Measurements from ENCODE around the gene TMPRSS12. TPM values are rescaled to one million over a fixed set of nuclear protein-coding genes. Genes with fewer than 3 reads are reported as not detected.
"Not testable (repeated sequence)": the region's sequence is repeated elsewhere in the genome, so short reads cannot be mapped to it uniquely, and the experiment has no call there.

Gene TMPRSS12
- total and polyA plus RNA-seq, 2 experiments from 2014 or later: not detected

DNA sequence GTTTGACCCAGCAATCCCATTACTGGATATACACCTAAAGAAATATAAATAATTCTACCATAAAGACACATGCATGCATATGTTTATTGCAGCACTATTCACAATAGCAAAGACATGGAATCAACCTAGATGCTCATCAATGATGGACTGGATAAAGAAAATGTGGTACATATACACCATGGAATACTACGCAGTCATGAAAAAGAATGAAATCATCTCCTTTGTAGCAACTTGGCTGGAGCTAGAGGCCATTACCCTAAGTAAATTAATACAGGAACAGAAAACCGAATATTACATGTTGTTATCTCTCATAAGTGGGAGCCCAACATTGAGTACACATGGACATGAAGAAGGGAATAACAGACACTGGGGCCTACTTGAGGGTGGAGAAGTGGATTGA lies 13.0 kb downstream of the TMPRSS12 start:
- H3K79me2 ChIP-seq (replicated peaks; ENCODE audit: insufficient read depth); H3K4me3 Mint-ChIP-seq; DNase-seq (ENCODE audit: low spot score); H3K9me2 ChIP-seq (ENCODE audit: insufficient read depth); H3K27ac Mint-ChIP-seq; H3K4me1 ChIP-seq (ENCODE audit: insufficient read depth); H3K4me2 ChIP-seq; H3K4me1 Mint-ChIP-seq; H3F3A ChIP-seq (replicated peaks; ENCODE audit: low read depth); H2AFZ ChIP-seq; H3K27me3 Mint-ChIP-seq (ENCODE audit: insufficient read depth, low read depth, poor library complexity); H4K20me1 ChIP-seq (replicated peaks; ENCODE audit: insufficient read depth); H3K4me3 ChIP-seq; H3K36me3 Mint-ChIP-seq (ENCODE audit: low read depth); H3K27ac ChIP-seq (ENCODE audit: low read depth); H3K36me3 ChIP-seq (ENCODE audit: insufficient read depth); H3K27me3 ChIP-seq (ENCODE audit: insufficient read depth); ATAC-seq: not testable (repeated sequence)
- peaks cover 14% of the 10 kb centered on the region; the same call in 2 of the 3 replicates for H3K9me3 Mint-ChIP-seq

DNA sequence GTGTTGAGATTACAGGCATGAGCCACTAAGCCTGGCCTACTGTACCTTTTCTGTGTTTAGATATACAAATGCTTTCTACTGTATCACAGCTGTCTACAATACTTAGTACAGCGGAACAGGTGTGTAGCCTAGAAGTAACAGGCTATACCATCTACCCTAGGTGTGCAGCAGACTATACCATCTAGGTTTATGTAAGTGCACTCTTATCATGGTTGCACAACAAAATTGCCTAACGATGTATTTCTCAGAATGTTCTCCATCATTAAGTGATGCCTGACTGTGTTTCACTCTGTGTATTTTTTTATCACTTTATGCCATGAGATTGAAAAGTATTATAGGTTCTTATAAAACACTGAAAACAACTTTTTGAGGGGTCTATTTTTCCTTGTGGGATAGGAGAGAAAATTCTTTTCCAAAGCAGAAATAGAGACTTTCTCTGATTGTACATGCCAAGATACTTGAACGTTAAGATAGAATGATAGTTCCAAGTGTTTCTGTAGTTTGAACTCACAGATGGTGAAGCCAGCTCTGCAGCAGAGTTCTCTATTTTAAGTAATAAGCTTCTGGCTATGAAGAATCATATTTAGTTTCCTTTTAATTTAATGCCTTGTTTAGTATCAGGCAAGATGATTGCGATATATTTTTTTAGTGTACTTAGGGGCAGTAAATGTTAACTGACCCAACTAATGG lies 17.0 kb downstream of the TMPRSS12 start:
- peaks cover 14% of the 10 kb centered on the region; the same call in 2 of the 3 replicates for H3K9me3 Mint-ChIP-seq
- H2AFZ ChIP-seq: no peak overlapping the region
- no peaks in the 10 kb centered on the region for H4K20me1 ChIP-seq (replicated peaks; ENCODE audit: insufficient read depth)
- no peak overlapping the region for H3K4me3 Mint-ChIP-seq
- no peak overlapping the region for H3K4me2 ChIP-seq
- no peaks in the 10 kb centered on the region for H3K27me3 ChIP-seq (ENCODE audit: insufficient read depth)
- ATAC-seq: no peak
- H3K4me1 Mint-ChIP-seq: no peaks in the 10 kb centered on the region
- no peaks in the 10 kb centered on the region for H3K36me3 ChIP-seq (ENCODE audit: insufficient read depth)
- peaks cover 2% of the 10 kb centered on the region for H3K27me3 Mint-ChIP-seq (ENCODE audit: insufficient read depth, low read depth, poor library complexity)
- H3K27ac ChIP-seq (ENCODE audit: low read depth): no peak overlapping the region
- H3K9me2 ChIP-seq (ENCODE audit: insufficient read depth): no peaks in the 10 kb centered on the region
- no peak overlapping the region for H3K4me3 ChIP-seq
- H3F3A ChIP-seq (replicated peaks; ENCODE audit: low read depth): no peaks in the 10 kb centered on the region
- no peaks in the 10 kb centered on the region for H3K79me2 ChIP-seq (replicated peaks; ENCODE audit: insufficient read depth)
- H3K27ac Mint-ChIP-seq: no peak overlapping the region
- H3K4me1 ChIP-seq (ENCODE audit: insufficient read depth): no peaks in the 10 kb centered on the region
- H3K36me3 Mint-ChIP-seq (ENCODE audit: low read depth): no peaks in the 10 kb centered on the region; the same call in 2 of the 3 replicates
- DNase-seq (ENCODE audit: low spot score): no peak
- TF ChIP-seq, protein P1, sequence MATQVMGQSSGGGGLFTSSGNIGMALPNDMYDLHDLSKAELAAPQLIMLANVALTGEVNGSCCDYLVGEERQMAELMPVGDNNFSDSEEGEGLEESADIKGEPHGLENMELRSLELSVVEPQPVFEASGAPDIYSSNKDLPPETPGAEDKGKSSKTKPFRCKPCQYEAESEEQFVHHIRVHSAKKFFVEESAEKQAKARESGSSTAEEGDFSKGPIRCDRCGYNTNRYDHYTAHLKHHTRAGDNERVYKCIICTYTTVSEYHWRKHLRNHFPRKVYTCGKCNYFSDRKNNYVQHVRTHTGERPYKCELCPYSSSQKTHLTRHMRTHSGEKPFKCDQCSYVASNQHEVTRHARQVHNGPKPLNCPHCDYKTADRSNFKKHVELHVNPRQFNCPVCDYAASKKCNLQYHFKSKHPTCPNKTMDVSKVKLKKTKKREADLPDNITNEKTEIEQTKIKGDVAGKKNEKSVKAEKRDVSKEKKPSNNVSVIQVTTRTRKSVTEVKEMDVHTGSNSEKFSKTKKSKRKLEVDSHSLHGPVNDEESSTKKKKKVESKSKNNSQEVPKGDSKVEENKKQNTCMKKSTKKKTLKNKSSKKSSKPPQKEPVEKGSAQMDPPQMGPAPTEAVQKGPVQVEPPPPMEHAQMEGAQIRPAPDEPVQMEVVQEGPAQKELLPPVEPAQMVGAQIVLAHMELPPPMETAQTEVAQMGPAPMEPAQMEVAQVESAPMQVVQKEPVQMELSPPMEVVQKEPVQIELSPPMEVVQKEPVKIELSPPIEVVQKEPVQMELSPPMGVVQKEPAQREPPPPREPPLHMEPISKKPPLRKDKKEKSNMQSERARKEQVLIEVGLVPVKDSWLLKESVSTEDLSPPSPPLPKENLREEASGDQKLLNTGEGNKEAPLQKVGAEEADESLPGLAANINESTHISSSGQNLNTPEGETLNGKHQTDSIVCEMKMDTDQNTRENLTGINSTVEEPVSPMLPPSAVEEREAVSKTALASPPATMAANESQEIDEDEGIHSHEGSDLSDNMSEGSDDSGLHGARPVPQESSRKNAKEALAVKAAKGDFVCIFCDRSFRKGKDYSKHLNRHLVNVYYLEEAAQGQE (IDR thresholded peaks at IDR 0.05; ENCODE audit: unreplicated experiment): no peak
- TF ChIP-seq CREB1 (CRISPR knock-in tag; IDR thresholded peaks at IDR 0.05; ENCODE audit: low read depth): no peak
- TF ChIP-seq, protein P2, sequence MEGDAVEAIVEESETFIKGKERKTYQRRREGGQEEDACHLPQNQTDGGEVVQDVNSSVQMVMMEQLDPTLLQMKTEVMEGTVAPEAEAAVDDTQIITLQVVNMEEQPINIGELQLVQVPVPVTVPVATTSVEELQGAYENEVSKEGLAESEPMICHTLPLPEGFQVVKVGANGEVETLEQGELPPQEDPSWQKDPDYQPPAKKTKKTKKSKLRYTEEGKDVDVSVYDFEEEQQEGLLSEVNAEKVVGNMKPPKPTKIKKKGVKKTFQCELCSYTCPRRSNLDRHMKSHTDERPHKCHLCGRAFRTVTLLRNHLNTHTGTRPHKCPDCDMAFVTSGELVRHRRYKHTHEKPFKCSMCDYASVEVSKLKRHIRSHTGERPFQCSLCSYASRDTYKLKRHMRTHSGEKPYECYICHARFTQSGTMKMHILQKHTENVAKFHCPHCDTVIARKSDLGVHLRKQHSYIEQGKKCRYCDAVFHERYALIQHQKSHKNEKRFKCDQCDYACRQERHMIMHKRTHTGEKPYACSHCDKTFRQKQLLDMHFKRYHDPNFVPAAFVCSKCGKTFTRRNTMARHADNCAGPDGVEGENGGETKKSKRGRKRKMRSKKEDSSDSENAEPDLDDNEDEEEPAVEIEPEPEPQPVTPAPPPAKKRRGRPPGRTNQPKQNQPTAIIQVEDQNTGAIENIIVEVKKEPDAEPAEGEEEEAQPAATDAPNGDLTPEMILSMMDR (conservative IDR thresholded peaks at IDR 0.05; ENCODE audit: low read depth in 2 of 2): no peak
- TF ChIP-seq POLR2AphosphoS5 (IDR thresholded peaks at IDR 0.05; ENCODE audit: low read depth): no peak
- TF ChIP-seq EZH2 (IDR thresholded peaks at IDR 0.05; ENCODE audit: low read depth, unreplicated experiment): no peak
- TF ChIP-seq, protein P3, sequence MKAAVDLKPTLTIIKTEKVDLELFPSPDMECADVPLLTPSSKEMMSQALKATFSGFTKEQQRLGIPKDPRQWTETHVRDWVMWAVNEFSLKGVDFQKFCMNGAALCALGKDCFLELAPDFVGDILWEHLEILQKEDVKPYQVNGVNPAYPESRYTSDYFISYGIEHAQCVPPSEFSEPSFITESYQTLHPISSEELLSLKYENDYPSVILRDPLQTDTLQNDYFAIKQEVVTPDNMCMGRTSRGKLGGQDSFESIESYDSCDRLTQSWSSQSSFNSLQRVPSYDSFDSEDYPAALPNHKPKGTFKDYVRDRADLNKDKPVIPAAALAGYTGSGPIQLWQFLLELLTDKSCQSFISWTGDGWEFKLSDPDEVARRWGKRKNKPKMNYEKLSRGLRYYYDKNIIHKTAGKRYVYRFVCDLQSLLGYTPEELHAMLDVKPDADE (IDR thresholded peaks at IDR 0.05): no peak
- TF ChIP-seq, protein P4, sequence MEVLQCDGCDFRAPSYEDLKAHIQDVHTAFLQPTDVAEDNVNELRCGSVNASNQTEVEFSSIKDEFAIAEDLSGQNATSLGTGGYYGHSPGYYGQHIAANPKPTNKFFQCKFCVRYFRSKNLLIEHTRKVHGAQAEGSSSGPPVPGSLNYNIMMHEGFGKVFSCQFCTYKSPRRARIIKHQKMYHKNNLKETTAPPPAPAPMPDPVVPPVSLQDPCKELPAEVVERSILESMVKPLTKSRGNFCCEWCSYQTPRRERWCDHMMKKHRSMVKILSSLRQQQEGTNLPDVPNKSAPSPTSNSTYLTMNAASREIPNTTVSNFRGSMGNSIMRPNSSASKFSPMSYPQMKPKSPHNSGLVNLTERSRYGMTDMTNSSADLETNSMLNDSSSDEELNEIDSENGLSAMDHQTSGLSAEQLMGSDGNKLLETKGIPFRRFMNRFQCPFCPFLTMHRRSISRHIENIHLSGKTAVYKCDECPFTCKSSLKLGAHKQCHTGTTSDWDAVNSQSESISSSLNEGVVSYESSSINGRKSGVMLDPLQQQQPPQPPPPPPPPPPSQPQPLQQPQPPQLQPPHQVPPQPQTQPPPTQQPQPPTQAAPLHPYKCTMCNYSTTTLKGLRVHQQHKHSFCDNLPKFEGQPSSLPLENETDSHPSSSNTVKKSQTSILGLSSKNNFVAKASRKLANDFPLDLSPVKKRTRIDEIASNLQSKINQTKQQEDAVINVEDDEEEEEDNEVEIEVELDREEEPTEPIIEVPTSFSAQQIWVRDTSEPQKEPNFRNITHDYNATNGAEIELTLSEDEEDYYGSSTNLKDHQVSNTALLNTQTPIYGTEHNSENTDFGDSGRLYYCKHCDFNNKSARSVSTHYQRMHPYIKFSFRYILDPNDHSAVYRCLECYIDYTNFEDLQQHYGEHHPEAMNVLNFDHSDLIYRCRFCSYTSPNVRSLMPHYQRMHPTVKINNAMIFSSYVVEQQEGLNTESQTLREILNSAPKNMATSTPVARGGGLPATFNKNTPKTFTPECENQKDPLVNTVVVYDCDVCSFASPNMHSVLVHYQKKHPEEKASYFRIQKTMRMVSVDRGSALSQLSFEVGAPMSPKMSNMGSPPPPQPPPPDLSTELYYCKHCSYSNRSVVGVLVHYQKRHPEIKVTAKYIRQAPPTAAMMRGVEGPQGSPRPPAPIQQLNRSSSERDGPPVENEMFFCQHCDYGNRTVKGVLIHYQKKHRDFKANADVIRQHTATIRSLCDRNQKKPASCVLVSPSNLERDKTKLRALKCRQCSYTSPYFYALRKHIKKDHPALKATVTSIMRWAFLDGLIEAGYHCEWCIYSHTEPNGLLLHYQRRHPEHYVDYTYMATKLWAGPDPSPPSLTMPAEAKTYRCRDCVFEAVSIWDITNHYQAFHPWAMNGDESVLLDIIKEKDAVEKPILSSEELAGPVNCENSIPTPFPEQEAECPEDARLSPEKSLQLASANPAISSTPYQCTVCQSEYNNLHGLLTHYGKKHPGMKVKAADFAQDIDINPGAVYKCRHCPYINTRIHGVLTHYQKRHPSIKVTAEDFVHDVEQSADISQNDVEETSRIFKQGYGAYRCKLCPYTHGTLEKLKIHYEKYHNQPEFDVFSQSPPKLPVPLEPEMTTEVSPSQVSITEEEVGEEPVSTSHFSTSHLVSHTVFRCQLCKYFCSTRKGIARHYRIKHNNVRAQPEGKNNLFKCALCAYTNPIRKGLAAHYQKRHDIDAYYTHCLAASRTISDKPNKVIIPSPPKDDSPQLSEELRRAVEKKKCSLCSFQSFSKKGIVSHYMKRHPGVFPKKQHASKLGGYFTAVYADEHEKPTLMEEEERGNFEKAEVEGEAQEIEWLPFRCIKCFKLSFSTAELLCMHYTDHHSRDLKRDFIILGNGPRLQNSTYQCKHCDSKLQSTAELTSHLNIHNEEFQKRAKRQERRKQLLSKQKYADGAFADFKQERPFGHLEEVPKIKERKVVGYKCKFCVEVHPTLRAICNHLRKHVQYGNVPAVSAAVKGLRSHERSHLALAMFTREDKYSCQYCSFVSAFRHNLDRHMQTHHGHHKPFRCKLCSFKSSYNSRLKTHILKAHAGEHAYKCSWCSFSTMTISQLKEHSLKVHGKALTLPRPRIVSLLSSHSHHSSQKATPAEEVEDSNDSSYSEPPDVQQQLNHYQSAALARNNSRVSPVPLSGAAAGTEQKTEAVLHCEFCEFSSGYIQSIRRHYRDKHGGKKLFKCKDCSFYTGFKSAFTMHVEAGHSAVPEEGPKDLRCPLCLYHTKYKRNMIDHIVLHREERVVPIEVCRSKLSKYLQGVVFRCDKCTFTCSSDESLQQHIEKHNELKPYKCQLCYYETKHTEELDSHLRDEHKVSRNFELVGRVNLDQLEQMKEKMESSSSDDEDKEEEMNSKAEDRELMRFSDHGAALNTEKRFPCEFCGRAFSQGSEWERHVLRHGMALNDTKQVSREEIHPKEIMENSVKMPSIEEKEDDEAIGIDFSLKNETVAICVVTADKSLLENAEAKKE (CRISPR knock-in tag; IDR thresholded peaks at IDR 0.05): no peak
- TF ChIP-seq ZNF331 (CRISPR knock-in tag; IDR thresholded peaks at IDR 0.05; ENCODE audit: low read depth): no peak
